HepG2 (cell line): ENCODE results near the gene LIN28A. TPM values are rescaled to one million over a fixed set of nuclear protein-coding genes. Genes with fewer than 3 reads are reported as not detected.
A peak's percentile ranks its signal among the peaks of the same experiment; 100 is the strongest.

Experiments
- CBX1 ChIP-seq: IDR thresholded peaks from one replicate; pipeline ENCODE4 v1.6.1; 2016; ENCODE audit warnings: antibody characterized with exemption, low read depth
- FOXM1 ChIP-seq: sonication (generic); formaldehyde crosslinking; IDR thresholded peaks from 2 replicates; pipeline ENCODE4 v1.5.0; 2020; ENCODE audit warnings: missing genetic modification reagents
- HES4 ChIP-seq: sonication (generic); formaldehyde crosslinking; IDR thresholded peaks from 2 replicates; pipeline ENCODE4 v1.9.0; 2021; ENCODE audit warnings: mild to moderate bottlenecking, missing genetic modification reagents, borderline replicate concordance
- HOXA7 ChIP-seq: sonication (generic); formaldehyde crosslinking; IDR thresholded peaks from 2 replicates; pipeline ENCODE4 v1.8.1; 2022; ENCODE audit warnings: mild to moderate bottlenecking, missing genetic modification reagents, moderate library complexity
- IKZF1 ChIP-seq: fragments of 450-650 bp; IDR thresholded peaks from 2 replicates; pipeline ENCODE4 v1.7.1; 2016
- SATB2 ChIP-seq: sonication (generic); formaldehyde crosslinking; IDR thresholded peaks from 2 replicates; pipeline ENCODE4 v1.5.0; 2020; ENCODE audit warnings: missing genetic modification reagents
- SMARCC2 ChIP-seq: fragments of 450-650 bp; IDR thresholded peaks from 2 replicates; pipeline ENCODE4 v1.6.1; 2017; ENCODE audit warnings: antibody characterized with exemption, mild to moderate bottlenecking
- TBX2 ChIP-seq: sonication (generic); formaldehyde crosslinking; IDR thresholded peaks from 2 replicates; pipeline ENCODE4 v1.5.0; 2020; ENCODE audit warnings: missing genetic modification reagents, mild to moderate bottlenecking, borderline replicate concordance
- ZNF160 ChIP-seq: sonication (generic); formaldehyde crosslinking; IDR thresholded peaks from 2 replicates; pipeline ENCODE4 v1.8.0; 2022; ENCODE audit warnings: mild to moderate bottlenecking, inconsistent platforms, missing genetic modification reagents
- ZNF207 ChIP-seq: fragments of 450-650 bp; IDR thresholded peaks from 2 replicates; pipeline ENCODE4 v1.6.1; 2016; ENCODE audit warnings: antibody characterized with exemption, borderline replicate concordance
- ZNF335 ChIP-seq: sonication (generic); formaldehyde crosslinking; IDR thresholded peaks from 2 replicates; pipeline ENCODE4 v1.4.0; 2020; ENCODE audit warnings: missing genetic modification reagents
- ZNF407 ChIP-seq: sonication (generic); formaldehyde crosslinking; IDR thresholded peaks from one replicate; pipeline ENCODE4 v1.5.1; 2020; ENCODE audit warnings: mild to moderate bottlenecking, missing genetic modification reagents; ENCODE audit errors: not compliant biosample characterization
- ZNF800 ChIP-seq: sonication (generic); formaldehyde crosslinking; IDR thresholded peaks from 2 replicates; pipeline ENCODE4 v1.4.0; 2020; ENCODE audit warnings: missing genetic modification reagents
- polyA plus RNA-seq, 8 experiments: library from polyadenylated mRNA; depleted of rRNA in 3 of 8; stranded (reverse) in 7 of 8; unstranded in 1 of 8; fragments of >200 nt; fragmentation: Illumina TruSeq in 4 of 8; extraction: Trizol in 4 of 8; gene quantifications; 2 replicates each; pipeline versions ENCODE4 v1.2.1 to v1.2.3, GENCODE V29; 2011 to 2016; ENCODE audit warnings: low read depth in 4 of 8, missing spikeins in 1 of 8, mixed read lengths in 1 of 8; ENCODE audit not compliant: insufficient read depth in 1 of 8
- total RNA-seq, 5 experiments: library from RNA; depleted of rRNA; stranded (reverse); fragments of >200 nt; fragmentation: Illumina TruSeq; extraction: Trizol; gene quantifications; 2 replicates each; pipeline ENCODE4 v1.2.3, GENCODE V29; 2016; ENCODE audit warnings: low read depth in 1 of 5
- TF ChIP-seq, protein P1 (sequence below): sonication (generic); formaldehyde crosslinking; IDR thresholded peaks from 2 replicates; pipeline ENCODE4 v1.5.0; 2020; ENCODE audit warnings: missing genetic modification reagents
- TF ChIP-seq, protein P2 (sequence below): sonication (generic); formaldehyde crosslinking; IDR thresholded peaks from 2 replicates; pipeline ENCODE4 v1.5.0; 2020; ENCODE audit warnings: mild to moderate bottlenecking, low read depth, missing genetic modification reagents, borderline replicate concordance

The LIN28A gene
- total and polyA plus RNA-seq, 2 of the 13 experiments (the other 11 are each of a cell fraction or from before 2014, with no cell fraction given), result not detected

GRCh38 chr1:26431979-26432695 lies 21.5 kb downstream of the LIN28A start, which contains the start of gene DHDDS (continued):
- TF ChIP-seq SMARCC2 (no peak), HES4 (CRISPR knock-in tag) (peak; percentile 95), ZNF335 (CRISPR knock-in tag) (peak; percentile 62), TBX2 (peak; percentile 96), FOXM1 (CRISPR knock-in tag) (peak; percentile 73; the same call in 1 of the 2 replicates), ZNF160 (peak; percentile 75; the same call in 1 of the 2 replicates), ZNF800 (CRISPR knock-in tag) (peak; percentile 80; the same call in 1 of the 2 replicates), SATB2 (CRISPR knock-in tag) (peak; percentile 98), ZNF407 (peak; percentile 97), CBX1 (peak; percentile 75), HOXA7 (CRISPR knock-in tag) (0 out of 2 replicates have a peak, but pooled peaks have one; percentile 85), IKZF1 (no peak), ZNF207 (no peak)
- TF ChIP-seq, protein P1, sequence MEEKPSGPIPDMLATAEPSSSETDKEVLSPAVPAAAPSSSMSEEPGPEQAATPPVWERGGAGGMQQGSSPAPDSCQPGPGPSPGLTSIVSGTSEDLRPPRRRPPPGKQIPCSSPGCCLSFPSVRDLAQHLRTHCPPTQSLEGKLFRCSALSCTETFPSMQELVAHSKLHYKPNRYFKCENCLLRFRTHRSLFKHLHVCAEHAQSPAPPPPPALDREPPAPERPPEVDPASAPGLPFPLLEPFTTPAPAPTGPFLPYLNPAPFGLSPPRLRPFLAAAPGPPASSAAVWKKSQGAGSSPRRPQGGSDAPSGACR (CRISPR knock-in tag), result peak; percentile 84
- TF ChIP-seq, protein P2, sequence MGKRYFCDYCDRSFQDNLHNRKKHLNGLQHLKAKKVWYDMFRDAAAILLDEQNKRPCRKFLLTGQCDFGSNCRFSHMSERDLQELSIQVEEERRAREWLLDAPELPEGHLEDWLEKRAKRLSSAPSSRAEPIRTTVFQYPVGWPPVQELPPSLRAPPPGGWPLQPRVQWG (CRISPR knock-in tag), result no peak
